ENCODE data around the gene SPEF1. TPM values are rescaled to one million over a fixed set of nuclear protein-coding genes. Genes with fewer than 3 reads are reported as not detected.

SPEF1 gene
- total RNA-seq, 4 donors from 2014 or later: 0.19 TPM; not detected in 3

GRCh38 chr20:3798908-3799248, 17.6 kb upstream of the SPEF1 start:
- no peak for TF ChIP-seq POLR2A (IDR thresholded peaks at IDR 0.05)
- no peak for TF ChIP-seq CTCF (IDR thresholded peaks at IDR 0.05)
- Histone ChIP-seq H3K4me1 (peaks cover 41 to 89% (median 49%) of the 10 kb centered on the region in 3 donors), H3K36me3 (peaks cover 9 to 47% (median 40%) of the 10 kb centered on the region in 3 donors), H3K27me3 (no peaks in the 10 kb centered on the region), H3K4me3 (peak overlapping the region in 1 of 4 donors; percentile 28), H3K9me3 (no peaks in the 10 kb centered on the region), H3K27ac (peak overlapping the region; percentile 67 to 97 (median 94))
- intact Hi-C loops (cut with DNase I): no loop called here
- DNase-seq: no peak
- 83 to 88% methylated on average over 2 to 3 of the region's 3 CpGs for WGBS, 2 donors

- 72 to 78% methylated on average over 4 to 5 of the region's 5 CpGs for WGBS, 2 donors
- Histone ChIP-seq H3K4me3 (peak overlapping the region in 1 of 4 donors; percentile 28), H3K27ac (peak overlapping the region; percentile 75 to 97 (median 94))
Measured at GRCh38 chr20:3798373-3798768, 17.1 kb upstream of the SPEF1 start.

GRCh38 chr20:3797592-3798372, 16.5 kb upstream of the SPEF1 start:
- TF ChIP-seq POLR2A (IDR thresholded peaks at IDR 0.05) (no peak), CTCF (IDR thresholded peaks at IDR 0.05) (no peak)

More at GRCh38 chr20:3798373-3798768, 17.1 kb upstream of the SPEF1 start:
- intact Hi-C loops (cut with DNase I): no loop called here
- TF ChIP-seq CTCF (IDR thresholded peaks at IDR 0.05): no peak
- TF ChIP-seq POLR2A (IDR thresholded peaks at IDR 0.05): no peak
- Histone ChIP-seq H3K9me3 (no peaks in the 10 kb centered on the region), H3K27me3 (no peaks in the 10 kb centered on the region), H3K4me1 (peaks cover 41 to 85% (median 47%) of the 10 kb centered on the region in 3 donors), H3K36me3 (peaks cover 9 to 42% (median 34%) of the 10 kb centered on the region in 3 donors)
- no peak for DNase-seq

GRCh38 chr20:3797226-3797545, 15.9 kb upstream of the SPEF1 start:
- intact Hi-C loops (cut with DNase I): no loop called here
- H3K4me1 ChIP-seq: peaks cover 41 to 78% (median 47%) of the 10 kb centered on the region in 3 donors
- WGBS, 2 donors: 36 to 53% methylated on average over 3 to 5 of the region's 5 CpGs
- peak overlapping the region; percentile 49 to 78 (median 64) for H3K4me3 ChIP-seq
- no peak for DNase-seq
- H3K9me3 ChIP-seq: no peaks in the 10 kb centered on the region
- H3K27ac ChIP-seq: peak overlapping the region; percentile 92 to 98 (median 97)
- no peaks in the 10 kb centered on the region for H3K27me3 ChIP-seq
- TF ChIP-seq CTCF (IDR thresholded peaks at IDR 0.05): no peak
- H3K36me3 ChIP-seq: peaks cover 9 to 30% (median 23%) of the 10 kb centered on the region in 3 donors

More at GRCh38 chr20:3797592-3798372, 16.5 kb upstream of the SPEF1 start:
- no peaks in the 10 kb centered on the region for H3K27me3 ChIP-seq
- peak overlapping the region; percentile 49 to 78 (median 64) for H3K4me3 ChIP-seq
- WGBS, 2 donors: 22 to 39% methylated on average over 13 to 19 of the region's 19 CpGs
- H3K36me3 ChIP-seq: peaks cover 9 to 36% (median 29%) of the 10 kb centered on the region in 3 donors
- intact Hi-C loops (cut with DNase I): no loop called here
- peaks cover 41 to 84% (median 47%) of the 10 kb centered on the region in 3 donors for H3K4me1 ChIP-seq
- no peak for DNase-seq
- H3K27ac ChIP-seq: peak overlapping the region; percentile 92 to 98 (median 97)
- no peaks in the 10 kb centered on the region for H3K9me3 ChIP-seq

GRCh38 chr20:3796477-3797225, 15.4 kb upstream of the SPEF1 start:
- H3K27ac ChIP-seq: peak overlapping the region; percentile 92 to 98 (median 97)
- 32 to 44% methylated on average over 6 of the region's 33 CpGs for WGBS, 2 donors
- peaks cover 6 to 25% (median 17%) of the 10 kb centered on the region in 3 donors for H3K36me3 ChIP-seq
- H3K27me3 ChIP-seq: no peaks in the 10 kb centered on the region
- H3K9me3 ChIP-seq: no peaks in the 10 kb centered on the region
- H3K4me1 ChIP-seq: peaks cover 41 to 73% (median 47%) of the 10 kb centered on the region in 3 donors
- peak overlapping the region; percentile 49 to 78 (median 64) for H3K4me3 ChIP-seq
- no peak for TF ChIP-seq POLR2A (IDR thresholded peaks at IDR 0.05)
- no peak for TF ChIP-seq CTCF (IDR thresholded peaks at IDR 0.05)
- intact Hi-C loops (cut with DNase I): no loop called here
- DNase-seq: no peak

All from esophagus squamous epithelium (tissue), 5 donors.